Peyer's patch (tissue), 4 donors: Measurements from ENCODE around the gene RGS7BP.

Experiments
- POLR2A ChIP-seq, 2 donors: fragments of 450-650 bp; IDR thresholded peaks; one replicate each; pipeline ENCODE4 v1.5.1; 2017; ENCODE audit warnings: antibody characterized with exemption in 2 of 2, mild to moderate bottlenecking in 2 of 2, moderate library complexity in 2 of 2
- TF ChIP-seq, protein P1 (sequence below), 6 experiments: fragments of 450-650 bp in 4 of 6; fragments of 200-600 bp in 2 of 6; sonication (generic) in 1 of 6; IDR thresholded peaks; one replicate each; pipeline ENCODE4 v1.5.1; 2017 to 2019; ENCODE audit warnings: antibody characterized with exemption in 6 of 6, mild to moderate bottlenecking in 3 of 6, moderate library complexity in 1 of 6

DNA sequence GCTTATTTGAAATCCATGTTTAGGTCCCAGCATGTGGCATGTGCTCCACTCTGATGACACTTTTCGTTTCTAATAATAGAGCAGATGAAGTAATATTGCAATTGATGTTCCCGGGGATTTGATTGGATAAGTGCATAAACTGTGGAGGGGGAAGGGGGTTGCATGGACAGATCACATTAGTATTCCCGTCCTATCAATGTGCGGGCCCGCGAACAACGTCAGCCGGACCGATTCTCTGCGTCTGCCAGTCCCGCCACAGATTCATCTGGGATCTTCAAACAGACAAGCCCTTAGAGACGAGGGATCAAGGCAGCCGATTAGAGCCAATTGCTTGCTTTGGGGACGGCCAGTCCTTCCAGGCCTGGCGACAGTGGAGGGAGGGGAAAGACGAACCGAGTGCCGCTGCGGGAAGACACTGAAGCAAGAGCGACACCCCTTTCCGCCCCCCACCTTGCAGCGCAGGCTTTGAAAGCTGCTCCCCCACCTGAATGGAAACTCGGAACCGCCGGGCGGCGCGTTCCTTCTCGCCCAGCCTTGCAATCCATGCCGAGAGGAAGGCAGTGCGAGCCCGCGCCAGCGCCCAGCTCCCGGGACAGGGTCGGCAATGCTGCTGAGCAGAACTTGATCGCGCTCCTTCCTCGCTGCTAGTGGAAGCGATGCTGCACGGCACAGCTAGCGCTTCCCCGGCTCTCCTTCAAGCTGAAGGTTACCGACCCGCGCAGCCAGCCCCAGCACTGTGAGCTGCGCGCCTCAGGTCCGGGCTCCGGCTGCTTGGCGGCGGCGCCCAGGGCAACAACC is at the start of gene RGS7BP:
- TF ChIP-seq, protein P1, sequence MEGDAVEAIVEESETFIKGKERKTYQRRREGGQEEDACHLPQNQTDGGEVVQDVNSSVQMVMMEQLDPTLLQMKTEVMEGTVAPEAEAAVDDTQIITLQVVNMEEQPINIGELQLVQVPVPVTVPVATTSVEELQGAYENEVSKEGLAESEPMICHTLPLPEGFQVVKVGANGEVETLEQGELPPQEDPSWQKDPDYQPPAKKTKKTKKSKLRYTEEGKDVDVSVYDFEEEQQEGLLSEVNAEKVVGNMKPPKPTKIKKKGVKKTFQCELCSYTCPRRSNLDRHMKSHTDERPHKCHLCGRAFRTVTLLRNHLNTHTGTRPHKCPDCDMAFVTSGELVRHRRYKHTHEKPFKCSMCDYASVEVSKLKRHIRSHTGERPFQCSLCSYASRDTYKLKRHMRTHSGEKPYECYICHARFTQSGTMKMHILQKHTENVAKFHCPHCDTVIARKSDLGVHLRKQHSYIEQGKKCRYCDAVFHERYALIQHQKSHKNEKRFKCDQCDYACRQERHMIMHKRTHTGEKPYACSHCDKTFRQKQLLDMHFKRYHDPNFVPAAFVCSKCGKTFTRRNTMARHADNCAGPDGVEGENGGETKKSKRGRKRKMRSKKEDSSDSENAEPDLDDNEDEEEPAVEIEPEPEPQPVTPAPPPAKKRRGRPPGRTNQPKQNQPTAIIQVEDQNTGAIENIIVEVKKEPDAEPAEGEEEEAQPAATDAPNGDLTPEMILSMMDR (IDR thresholded peaks at IDR 0.05) = no peak
- TF ChIP-seq POLR2A (IDR thresholded peaks at IDR 0.05) = no peak
